CD8-positive, alpha-beta memory T cell (primary cell): ENCODE results near the gene PIK3R1. TPM values are rescaled to one million over a fixed set of nuclear protein-coding genes. Genes with fewer than 3 reads are reported as not detected.
"Not testable (repeated sequence)": the region's sequence is repeated elsewhere in the genome, so short reads cannot be mapped to it uniquely, and the experiment has no call there.

ENCODE experiments used
- CTCF ChIA-PET: fragments of 350-600 bp; sonication (Branson Sonifier 250); formaldehyde crosslinking; loops from one replicate; lab custom pipeline; 2021; ENCODE audit warnings: antibody characterized with exemption; lab: Charles Lee
- POLR2A ChIA-PET: fragments of 350-600 bp; sonication (Branson Sonifier 250); formaldehyde crosslinking; loops from one replicate; lab custom pipeline; 2021; ENCODE audit warnings: antibody characterized with exemption; lab: Charles Lee
- DNase-seq, 5 donors: peaks; one replicate each; pipeline versions ENCODE4 v3.0.0 to v3.0.0-alpha.2; 2020 to 2022; ENCODE audit warnings: mixed read lengths in 1 of 5
- H3K27ac ChIP-seq: one replicate; pipeline ENCODE4 v1.7.0; 2013; ENCODE audit warnings: low read depth, mild to moderate bottlenecking, low read length, moderate library complexity
- H3K27me3 ChIP-seq: 2 replicates; pipeline ENCODE4 v1.7.0; 2013; ENCODE audit warnings: low read length, mild to moderate bottlenecking; ENCODE audit not compliant: insufficient read depth, poor library complexity, severe bottlenecking
- H3K36me3 ChIP-seq: 2 replicates; pipeline ENCODE4 v1.7.0; 2013; ENCODE audit warnings: mild to moderate bottlenecking, low read length, moderate library complexity; ENCODE audit not compliant: insufficient read depth
- H3K4me1 ChIP-seq: 2 replicates; pipeline ENCODE4 v1.7.0; 2013; ENCODE audit warnings: mild to moderate bottlenecking, low read length, moderate library complexity; ENCODE audit not compliant: insufficient read depth
- H3K4me3 ChIP-seq: 2 replicates; pipeline ENCODE4 v1.7.0; 2013; ENCODE audit warnings: mild to moderate bottlenecking, low read length
- H3K9me3 ChIP-seq: 2 replicates; pipeline ENCODE4 v1.7.0; 2013; ENCODE audit warnings: mild to moderate bottlenecking, low read length
- H3K27ac Mint-ChIP-seq, 8 donors: one replicate each; pipeline ENCODE4 v1.8.0; 2020 to 2021; ENCODE audit warnings: mixed read lengths in 8 of 8, mild to moderate bottlenecking in 6 of 8, inconsistent platforms in 3 of 8, moderate library complexity in 3 of 8
- H3K27me3 Mint-ChIP-seq, 2 donors: one replicate each; pipeline ENCODE4 v1.8.0; 2020 to 2021; ENCODE audit warnings: mixed read lengths in 2 of 2, mild to moderate bottlenecking in 1 of 2, moderate library complexity in 1 of 2
- H3K36me3 Mint-ChIP-seq, 3 donors: one replicate each; pipeline ENCODE4 v1.8.0; 2020 to 2021; ENCODE audit warnings: mixed read lengths in 3 of 3, inconsistent platforms in 1 of 3, mild to moderate bottlenecking in 1 of 3
- H3K4me1 Mint-ChIP-seq, 3 donors: one replicate each; pipeline ENCODE4 v1.8.0; 2020 to 2021; ENCODE audit warnings: mixed read lengths in 3 of 3, inconsistent platforms in 1 of 3, mild to moderate bottlenecking in 1 of 3
- H3K4me3 Mint-ChIP-seq, 7 donors: one replicate each; pipeline ENCODE4 v1.8.0; 2020 to 2021; ENCODE audit warnings: mixed read lengths in 7 of 7, mild to moderate bottlenecking in 6 of 7, moderate library complexity in 4 of 7, inconsistent platforms in 2 of 7
- H3K9me3 Mint-ChIP-seq, 5 donors: one replicate each; pipeline ENCODE4 v1.8.0; 2020 to 2022; ENCODE audit warnings: mixed read lengths in 5 of 5, mild to moderate bottlenecking in 3 of 5, moderate library complexity in 2 of 5, inconsistent platforms in 1 of 5
- polyA plus RNA-seq: library from polyadenylated mRNA; unstranded; fragments of 300-500 nt; fragmentation: Illumina TruSeq; gene quantifications from one replicate; pipeline ENCODE4 v1.2.3, GENCODE V29; 2021
- total RNA-seq, 2 experiments: library from RNA; stranded (reverse); gene quantifications; one replicate each; pipeline ENCODE4 v1.2.3, GENCODE V29; 2021

The PIK3R1 gene
- total and polyA plus RNA-seq, 3 experiments from 2014 or later: 46.9 to 75.9 (median 47.9) TPM

DNA sequence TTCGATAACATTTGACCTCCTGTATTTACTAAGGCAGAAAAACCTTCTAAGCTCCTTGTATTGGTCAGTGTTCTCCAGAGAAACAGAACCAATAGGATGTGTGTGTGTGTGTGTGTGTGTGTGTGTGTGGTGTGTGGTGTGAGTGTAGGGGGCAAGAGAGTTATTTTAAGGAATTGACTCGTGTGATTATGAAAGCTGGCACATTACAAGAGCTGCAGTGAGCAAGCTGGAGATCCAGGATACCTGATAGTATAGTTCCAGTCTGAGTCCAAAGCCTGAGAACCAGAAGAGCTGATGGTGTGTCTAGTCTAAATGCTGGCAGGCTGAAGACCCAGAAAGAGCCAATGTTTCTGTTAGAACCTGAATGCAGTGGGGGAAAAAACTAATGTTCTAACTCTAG, 21.2 kb upstream of the PIK3R1 start:
- no peak for DNase-seq
- H3K27ac ChIP-seq: no peak overlapping the region
- H3K4me3 ChIP-seq: no peak overlapping the region
- no peak overlapping the region for H3K4me3 Mint-ChIP-seq
- no peaks in the 10 kb centered on the region for H3K4me1 ChIP-seq
- no peak overlapping the region for H3K27ac Mint-ChIP-seq
- H3K4me1 Mint-ChIP-seq: peaks cover 0 to 12% (median 5%) of the 10 kb centered on the region in 3 donors
- peaks cover 0 to 4% (median 3%) of the 10 kb centered on the region in 3 donors for H3K36me3 Mint-ChIP-seq
- CTCF ChIA-PET: interaction anchor here (1.3 kb wide), 1 partner anchor 59 kb away, joined by 3 read pairs; no protein-coding TSS in a partner anchor
- no peaks in the 10 kb centered on the region for H3K36me3 ChIP-seq
- H3K27me3 Mint-ChIP-seq: peaks cover 0 to 3% of the 10 kb centered on the region in 2 donors
- H3K9me3 ChIP-seq: no peaks in the 10 kb centered on the region
- no peaks in the 10 kb centered on the region for H3K9me3 Mint-ChIP-seq
- POLR2A ChIA-PET: interaction anchor here (0.6 kb wide), 1 partner anchor 564 kb away, joined by 3 read pairs; no protein-coding TSS in a partner anchor
- no peaks in the 10 kb centered on the region for H3K27me3 ChIP-seq

DNA sequence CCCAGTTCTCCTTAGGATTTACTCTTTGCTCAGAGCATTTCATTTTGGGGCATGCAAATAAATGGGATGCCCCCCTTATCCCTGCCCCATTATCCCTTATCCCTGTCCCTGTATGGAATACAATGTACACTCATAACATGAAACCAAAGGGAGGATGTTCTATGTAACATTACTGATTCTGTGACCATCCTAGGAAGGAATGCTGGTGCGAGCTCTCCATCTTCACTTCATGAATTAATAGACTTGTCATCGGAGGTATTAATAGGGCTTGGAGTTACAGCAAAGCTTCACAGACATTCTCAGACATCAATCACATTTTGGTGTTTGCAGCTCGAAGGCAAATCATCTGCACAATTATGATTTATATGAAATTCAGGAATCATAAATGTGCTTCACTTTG, 20.4 kb upstream of the PIK3R1 start:
- POLR2A ChIA-PET: interaction anchor here (0.6 kb wide), 1 partner anchor 85 kb away, joined by 7 read pairs; no protein-coding TSS in a partner anchor
- H3K27me3 Mint-ChIP-seq: peaks cover 0 to 3% of the 10 kb centered on the region in 2 donors
- Histone ChIP-seq H3K4me1 (no peaks in the 10 kb centered on the region), H3K27ac (no peak overlapping the region), H3K4me3 (no peak overlapping the region), H3K36me3 (no peaks in the 10 kb centered on the region), H3K27me3 (no peaks in the 10 kb centered on the region), H3K9me3 (no peaks in the 10 kb centered on the region)
- no peak overlapping the region for H3K4me3 Mint-ChIP-seq
- CTCF ChIA-PET: no interaction called here
- H3K27ac Mint-ChIP-seq: no peak overlapping the region
- DNase-seq: no peak
- peaks cover 0 to 12% (median 5%) of the 10 kb centered on the region in 3 donors for H3K4me1 Mint-ChIP-seq
- no peaks in the 10 kb centered on the region for H3K9me3 Mint-ChIP-seq
- H3K36me3 Mint-ChIP-seq: peaks cover 0 to 4% (median 0%) of the 10 kb centered on the region in 3 donors

DNA sequence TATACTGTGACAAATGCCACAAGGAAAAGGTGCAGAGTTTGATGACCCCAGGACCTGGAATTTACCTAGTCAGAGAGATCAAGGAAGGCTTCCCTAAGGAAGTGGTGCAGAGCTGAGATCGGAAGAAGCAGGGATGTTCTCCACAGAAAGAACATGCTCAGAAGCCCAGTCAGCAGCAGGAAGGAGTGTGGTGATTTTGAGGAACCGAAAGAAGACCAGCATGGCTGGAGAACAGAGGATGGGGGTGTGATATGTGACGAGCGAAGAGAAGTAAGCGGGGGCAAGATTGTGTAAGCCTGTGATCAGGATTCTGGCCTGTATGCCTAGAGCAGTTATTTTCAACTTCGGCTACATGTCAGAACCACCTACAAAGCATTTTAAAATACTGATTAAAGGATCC, 18.7 kb upstream of the PIK3R1 start:
- Mint-ChIP-seq H3K27ac (no peak overlapping the region), H3K36me3 (peaks cover 0 to 4% (median 0%) of the 10 kb centered on the region in 3 donors), H3K27me3 (peaks cover 0 to 3% of the 10 kb centered on the region in 2 donors), H3K9me3 (no peaks in the 10 kb centered on the region), H3K4me3 (peak overlapping the region in 1 of 7 donors; percentile 13), H3K4me1 (peaks cover 0 to 12% (median 5%) of the 10 kb centered on the region in 3 donors)
- no peak overlapping the region for H3K27ac ChIP-seq
- no peaks in the 10 kb centered on the region for H3K9me3 ChIP-seq
- no peaks in the 10 kb centered on the region for H3K27me3 ChIP-seq
- no peak for DNase-seq
- ChIA-PET CTCF (no interaction called here), POLR2A (no interaction called here)
- H3K4me3 ChIP-seq: no peak overlapping the region
- H3K36me3 ChIP-seq: no peaks in the 10 kb centered on the region
- no peaks in the 10 kb centered on the region for H3K4me1 ChIP-seq

DNA sequence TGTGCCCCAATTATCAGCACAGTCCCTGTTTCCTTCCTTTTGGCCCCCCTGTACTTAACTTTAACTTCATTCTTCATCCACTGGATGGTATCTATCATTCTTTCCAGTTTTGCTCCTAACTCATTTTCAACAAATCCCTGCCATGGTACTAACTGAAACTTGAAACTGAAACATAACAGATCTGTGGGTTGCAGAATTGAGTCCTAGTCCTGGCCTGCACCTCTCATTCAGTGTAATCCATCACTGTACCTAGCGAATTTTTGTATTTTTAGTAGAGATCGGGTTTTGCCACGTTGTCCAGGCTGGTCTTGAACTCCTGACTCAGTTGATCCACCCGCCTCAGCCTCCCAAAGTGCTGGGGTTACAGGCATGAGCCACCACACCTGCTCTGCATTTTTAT, 15.3 kb upstream of the PIK3R1 start:
- Histone ChIP-seq H3K27ac (no peak overlapping the region), H3K4me1 (no peaks in the 10 kb centered on the region), H3K4me3 (no peak overlapping the region), H3K36me3 (no peaks in the 10 kb centered on the region), H3K27me3 (no peaks in the 10 kb centered on the region), H3K9me3 (no peaks in the 10 kb centered on the region)
- no peak overlapping the region for H3K4me3 Mint-ChIP-seq
- H3K27me3 Mint-ChIP-seq: peaks cover 15% of the 10 kb centered on the region in 2 donors
- peak overlapping the region in 1 of 8 donors; percentile 58 for H3K27ac Mint-ChIP-seq
- CTCF ChIA-PET: no interaction called here
- H3K4me1 Mint-ChIP-seq: no peaks in the 10 kb centered on the region
- DNase-seq: no peak
- POLR2A ChIA-PET: no interaction called here
- H3K9me3 Mint-ChIP-seq: no peaks in the 10 kb centered on the region
- peaks cover 0 to 11% (median 0%) of the 10 kb centered on the region in 3 donors for H3K36me3 Mint-ChIP-seq

DNA sequence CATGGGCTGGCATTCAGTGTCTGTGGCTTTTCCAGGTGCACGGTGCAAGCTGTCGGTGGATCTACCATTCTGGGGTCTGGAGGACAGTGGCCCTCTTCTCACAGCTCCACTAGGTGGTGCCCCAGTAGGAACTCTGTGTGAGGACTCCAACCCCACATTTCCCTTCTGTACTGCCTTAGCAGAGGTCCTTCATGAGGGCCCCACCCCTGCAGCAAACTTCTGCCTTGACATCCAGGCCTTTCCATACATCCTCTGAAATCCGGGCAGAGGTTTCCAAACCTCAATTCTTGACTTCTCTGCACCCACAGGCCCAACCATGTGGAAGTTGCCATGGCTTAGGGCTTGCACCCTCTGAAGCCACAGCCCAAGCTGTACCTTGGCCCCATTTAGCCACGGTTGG, 4.9 kb upstream of the PIK3R1 start:
- H3K4me3 Mint-ChIP-seq, H3K27ac ChIP-seq, H3K36me3 ChIP-seq, H3K27me3 ChIP-seq, H3K9me3 ChIP-seq, H3K9me3 Mint-ChIP-seq, CTCF ChIA-PET, H3K4me1 ChIP-seq, POLR2A ChIA-PET, H3K4me3 ChIP-seq, H3K27ac Mint-ChIP-seq, DNase-seq, H3K36me3 Mint-ChIP-seq: not testable (repeated sequence)
- peaks cover 5 to 15% of the 10 kb centered on the region in 2 donors for H3K27me3 Mint-ChIP-seq
- H3K4me1 Mint-ChIP-seq: peaks cover 10 to 11% (median 11%) of the 10 kb centered on the region in 3 donors

DNA sequence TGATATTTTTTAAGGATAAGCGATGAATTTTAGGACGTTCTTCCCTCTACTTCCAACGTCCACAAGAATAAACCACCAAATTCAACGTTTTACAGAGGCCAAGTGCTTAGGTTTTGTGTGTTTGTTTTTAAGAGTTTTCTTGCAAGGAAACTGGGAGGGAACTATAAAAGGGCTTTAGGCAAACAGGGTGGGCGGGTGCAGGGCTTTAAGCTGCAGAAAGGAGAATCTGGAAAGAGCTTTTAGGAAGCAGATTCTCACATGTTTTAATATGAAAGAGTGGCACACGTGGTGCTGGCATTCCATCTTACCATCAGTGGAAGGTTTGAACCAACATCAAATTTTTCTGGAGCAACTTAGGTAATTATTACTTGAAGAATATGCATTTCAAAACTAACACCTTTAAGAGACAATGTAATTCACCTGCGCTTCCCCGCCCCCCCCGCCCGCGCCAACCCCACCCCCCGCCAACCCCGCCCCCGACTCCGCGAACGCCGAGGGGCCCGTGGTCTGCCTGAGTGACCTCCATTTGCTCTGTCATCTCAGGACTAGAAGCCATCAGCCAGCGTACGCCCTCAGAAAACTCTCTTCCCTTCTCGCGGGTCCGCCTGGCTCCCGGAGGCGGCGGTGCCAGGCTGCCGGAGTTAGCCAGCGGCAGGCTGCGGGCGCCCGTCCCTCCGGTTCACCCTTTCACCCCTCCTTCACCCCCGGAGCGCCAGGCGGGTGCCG, 911 bp upstream of the PIK3R1 start:
- H3K36me3 Mint-ChIP-seq: peaks cover 3 to 24% (median 8%) of the 10 kb centered on the region in 3 donors
- Histone ChIP-seq H3K4me3 (peak overlapping the region; percentile 85), H3K27ac (peak overlapping the region; percentile 77), H3K36me3 (no peaks in the 10 kb centered on the region), H3K9me3 (no peaks in the 10 kb centered on the region), H3K27me3 (no peaks in the 10 kb centered on the region), H3K4me1 (peaks cover 29% of the 10 kb centered on the region)
- peak overlapping the region; percentile 88 to 96 (median 91) for H3K4me3 Mint-ChIP-seq
- DNase-seq: no peak
- ChIA-PET CTCF (interaction anchor here (0.7 to 4.6 kb wide), 9 partner anchors 9 to 250 kb away, joined by 3 to 25 read pairs (median 4); no protein-coding TSS in a partner anchor), POLR2A (interaction anchor here (0.5 to 3.7 kb wide), 11 partner anchors 15 to 1049 kb away, joined by 3 to 20 read pairs (median 4); no protein-coding TSS in a partner anchor)
- H3K9me3 Mint-ChIP-seq: peaks cover 0 to 7% (median 5%) of the 10 kb centered on the region in 5 donors
- peaks cover 40% of the 10 kb centered on the region in 3 donors for H3K4me1 Mint-ChIP-seq
- no peaks in the 10 kb centered on the region for H3K27me3 Mint-ChIP-seq
- H3K27ac Mint-ChIP-seq: peak overlapping the region; percentile 86 to 96 (median 92)

DNA sequence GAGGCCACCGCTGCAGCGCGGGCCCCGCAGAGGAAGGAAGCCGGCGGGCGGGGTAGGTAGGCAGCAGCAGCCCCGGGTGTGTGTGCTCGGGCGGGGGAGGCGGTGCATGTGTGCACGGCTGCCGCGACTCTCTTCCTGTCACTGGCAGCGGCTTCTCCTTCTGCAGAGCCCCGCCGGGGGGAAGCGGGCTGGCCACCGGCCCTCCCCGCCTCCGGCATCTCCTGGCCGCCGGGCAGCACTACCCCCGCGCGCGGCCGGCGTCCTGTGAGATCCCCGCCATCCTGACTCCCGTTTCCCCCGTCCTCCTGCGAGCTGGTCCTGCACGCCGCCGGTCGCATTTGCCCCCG, 315 bp downstream of the PIK3R1 start:
- Histone ChIP-seq H3K9me3 (no peaks in the 10 kb centered on the region), H3K4me3 (peak overlapping the region; percentile 85), H3K36me3 (peaks cover 3% of the 10 kb centered on the region), H3K4me1 (peaks cover 33% of the 10 kb centered on the region), H3K27ac (peak overlapping the region; percentile 77), H3K27me3 (no peaks in the 10 kb centered on the region)
- peak overlapping the region; percentile 88 to 96 (median 90) for H3K4me3 Mint-ChIP-seq
- H3K9me3 Mint-ChIP-seq: peaks cover 0 to 11% (median 6%) of the 10 kb centered on the region in 5 donors
- peaks cover 49 to 52% (median 51%) of the 10 kb centered on the region in 3 donors for H3K4me1 Mint-ChIP-seq
- H3K36me3 Mint-ChIP-seq: peaks cover 7 to 35% (median 8%) of the 10 kb centered on the region in 3 donors
- peak in 1 of 5 donors; percentile 91 for DNase-seq
- peak overlapping the region in 3 of 8 donors; percentile 58 to 90 (median 63) for H3K27ac Mint-ChIP-seq
- H3K27me3 Mint-ChIP-seq: no peaks in the 10 kb centered on the region
- ChIA-PET CTCF (interaction anchor here (1.1 to 4.6 kb wide), 13 partner anchors 8 to 249 kb away, joined by 3 to 25 read pairs (median 4); no protein-coding TSS in a partner anchor), POLR2A (interaction anchor here (0.6 to 3.7 kb wide), 25 partner anchors 8 to 1211 kb away, joined by 3 to 20 read pairs (median 4); no protein-coding TSS in a partner anchor)
